BJ (cell line): Measurements from ENCODE around the gene MAB21L4. TPM values are rescaled to one million over a fixed set of nuclear protein-coding genes. Genes with fewer than 3 reads are reported as not detected.

Source experiments
- CTCF ChIA-PET: fragments of 350-600 bp; formaldehyde crosslinking; extraction: SDS; loops from one replicate; lab custom pipeline; 2021; ENCODE audit warnings: antibody characterized with exemption, inconsistent platforms; lab: Yijun Ruan, JAX
- POLR2A ChIA-PET: fragments of 300-600 bp; sonication (Branson Sonifier 250); formaldehyde crosslinking; extraction: SDS; loops from one replicate; lab custom pipeline; 2021; ENCODE audit warnings: antibody characterized with exemption; lab: Charles Lee
- DNase-seq: peaks from one replicate; pipeline ENCODE4 v3.0.0-alpha.2; 2011; ENCODE audit warnings: low read depth
- H3K27me3 ChIP-seq: 2 replicates; pipeline ENCODE4 v1.6.0; 2011; ENCODE audit warnings: low read length; ENCODE audit not compliant: control insufficient read depth, insufficient read depth
- H3K36me3 ChIP-seq: 2 replicates; pipeline ENCODE4 v1.5.1; 2011; ENCODE audit warnings: low read length; ENCODE audit not compliant: control insufficient read depth, insufficient read depth
- H3K4me3 ChIP-seq: 2 replicates; pipeline ENCODE4 v1.5.1; 2011; ENCODE audit warnings: low read depth, mild to moderate bottlenecking, control low read depth, low read length
- polyA plus RNA-seq: library from polyadenylated mRNA; depleted of rRNA; stranded (reverse); fragments of >200 nt; gene quantifications from 2 replicates; pipeline ENCODE4 v1.2.3, GENCODE V29; 2011
- TF ChIP-seq, protein P1 (sequence below): IDR thresholded peaks from 2 replicates; pipeline ENCODE4 v1.5.1; 2011; ENCODE audit warnings: low read depth, mild to moderate bottlenecking, control low read depth, inconsistent platforms, low read length, moderate library complexity; ENCODE audit not compliant: insufficient read depth

MAB21L4 gene
- polyA plus RNA-seq, 1 experiment, result not detected

- CTCF ChIA-PET, result no interaction called here
- no peaks in the 10 kb centered on the region for H3K36me3 ChIP-seq
- H3K4me3 ChIP-seq, result no peak overlapping the region
- no peak for DNase-seq
- no peaks in the 10 kb centered on the region for H3K27me3 ChIP-seq
- POLR2A ChIA-PET, result no interaction called here
- TF ChIP-seq, protein P1, sequence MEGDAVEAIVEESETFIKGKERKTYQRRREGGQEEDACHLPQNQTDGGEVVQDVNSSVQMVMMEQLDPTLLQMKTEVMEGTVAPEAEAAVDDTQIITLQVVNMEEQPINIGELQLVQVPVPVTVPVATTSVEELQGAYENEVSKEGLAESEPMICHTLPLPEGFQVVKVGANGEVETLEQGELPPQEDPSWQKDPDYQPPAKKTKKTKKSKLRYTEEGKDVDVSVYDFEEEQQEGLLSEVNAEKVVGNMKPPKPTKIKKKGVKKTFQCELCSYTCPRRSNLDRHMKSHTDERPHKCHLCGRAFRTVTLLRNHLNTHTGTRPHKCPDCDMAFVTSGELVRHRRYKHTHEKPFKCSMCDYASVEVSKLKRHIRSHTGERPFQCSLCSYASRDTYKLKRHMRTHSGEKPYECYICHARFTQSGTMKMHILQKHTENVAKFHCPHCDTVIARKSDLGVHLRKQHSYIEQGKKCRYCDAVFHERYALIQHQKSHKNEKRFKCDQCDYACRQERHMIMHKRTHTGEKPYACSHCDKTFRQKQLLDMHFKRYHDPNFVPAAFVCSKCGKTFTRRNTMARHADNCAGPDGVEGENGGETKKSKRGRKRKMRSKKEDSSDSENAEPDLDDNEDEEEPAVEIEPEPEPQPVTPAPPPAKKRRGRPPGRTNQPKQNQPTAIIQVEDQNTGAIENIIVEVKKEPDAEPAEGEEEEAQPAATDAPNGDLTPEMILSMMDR, result no peak
These were observed 29.2 kb upstream of the MAB21L4 start for GRCh38 chr2:240925191-240925567.

DNA sequence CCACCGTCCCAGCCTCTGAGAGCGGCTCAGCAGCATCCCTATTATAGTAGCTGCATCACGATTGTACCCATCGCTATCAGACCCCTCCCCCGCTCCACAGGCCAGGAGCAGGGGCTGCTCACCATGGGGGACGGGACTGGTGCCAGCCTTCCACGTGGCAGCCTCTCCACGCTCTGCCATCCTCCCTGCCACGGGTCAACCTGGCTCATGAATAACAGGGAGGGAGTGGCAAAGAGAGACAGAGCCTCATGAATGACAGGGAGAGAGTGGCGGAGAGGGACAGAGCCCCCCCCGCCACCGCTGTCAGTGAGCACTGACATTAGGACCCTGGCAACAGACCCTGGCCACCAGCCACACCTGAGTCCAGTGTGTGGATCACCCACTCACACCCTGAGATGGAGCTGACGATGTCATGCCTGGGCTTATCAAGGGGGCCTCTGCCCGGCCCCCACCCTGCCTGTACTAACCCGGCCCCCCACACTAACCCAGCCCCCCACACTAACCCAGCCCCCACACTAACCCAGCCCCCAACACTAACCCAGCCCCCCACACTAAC is 27.1 kb upstream of the MAB21L4 start:
- CTCF ChIA-PET, result no interaction called here
- DNase-seq, result no peak
- POLR2A ChIA-PET, result no interaction called here
- H3K36me3 ChIP-seq, result no peaks in the 10 kb centered on the region
- H3K27me3 ChIP-seq, result no peaks in the 10 kb centered on the region
- TF ChIP-seq, protein P1, result no peak
- no peak overlapping the region for H3K4me3 ChIP-seq

- ChIA-PET POLR2A (no interaction called here), CTCF (no interaction called here)
- H3K27me3 ChIP-seq, result no peaks in the 10 kb centered on the region
- TF ChIP-seq, protein P1, result no peak
- no peak for DNase-seq
- no peaks in the 10 kb centered on the region for H3K36me3 ChIP-seq
- no peak overlapping the region for H3K4me3 ChIP-seq
These were observed 26.5 kb upstream of the MAB21L4 start for GRCh38 chr2:240922245-240922981.

- no peak for DNase-seq
- ChIA-PET POLR2A (no interaction called here), CTCF (no interaction called here)
- Histone ChIP-seq H3K36me3 (no peaks in the 10 kb centered on the region), H3K4me3 (no peak overlapping the region), H3K27me3 (no peaks in the 10 kb centered on the region)
- TF ChIP-seq, protein P1, result no peak
These were observed 26.0 kb upstream of the MAB21L4 start for GRCh38 chr2:240921995-240922244.

- no peaks in the 10 kb centered on the region for H3K27me3 ChIP-seq
- CTCF ChIA-PET, result no interaction called here
- H3K36me3 ChIP-seq, result no peaks in the 10 kb centered on the region
- TF ChIP-seq, protein P1, result no peak
- POLR2A ChIA-PET, result interaction anchor here (0.6 kb wide), 1 partner anchor 227 kb away, joined by 3 read pairs; no protein-coding TSS in a partner anchor
- peak; percentile 78 for DNase-seq
- H3K4me3 ChIP-seq, result no peak overlapping the region
These were observed 25.5 kb upstream of the MAB21L4 start for GRCh38 chr2:240921311-240921994.
